Measurements from ENCODE around the gene ADAM15.

The ADAM15 gene

DNA sequence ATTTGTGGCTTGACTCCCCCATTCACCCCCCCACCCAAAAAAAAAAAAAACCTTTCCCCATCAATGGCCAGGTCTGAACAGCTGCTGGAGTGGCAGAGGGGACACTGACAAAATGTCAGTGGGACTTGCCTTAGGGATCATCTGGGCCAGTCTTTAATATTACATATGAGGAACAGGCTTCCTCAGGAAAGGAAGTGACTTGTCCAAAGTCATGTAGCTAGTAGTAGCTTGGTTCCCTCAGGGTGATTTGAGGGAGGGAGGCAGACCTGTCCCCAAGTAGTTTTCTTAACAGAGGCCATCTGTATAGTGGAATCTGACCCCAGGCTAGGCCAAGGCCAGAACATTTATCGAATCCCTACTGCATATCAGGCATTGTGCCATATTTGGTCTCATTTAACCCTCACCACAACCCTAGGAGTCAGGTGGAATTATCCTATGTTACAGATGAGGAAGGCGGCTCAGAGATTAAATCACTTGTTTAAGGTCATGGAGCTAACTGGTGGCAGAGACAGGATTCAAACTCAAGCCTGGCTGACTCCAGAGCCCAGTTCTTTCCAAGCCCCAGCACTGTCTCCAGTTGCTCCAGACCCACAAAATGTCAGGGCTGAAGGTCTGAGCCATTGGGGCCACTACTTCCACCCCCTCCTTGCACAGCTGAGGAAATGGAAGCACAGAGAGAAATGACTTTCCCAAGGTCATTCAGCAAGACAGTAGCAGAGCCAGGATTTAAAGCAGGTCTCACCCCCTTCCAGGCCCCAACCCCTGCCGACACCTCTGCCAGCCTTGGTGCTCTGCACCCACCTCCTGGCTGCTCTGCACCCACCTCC is 38.1 kb upstream of the ADAM15 start:
- no peak for DNase-seq

DNA sequence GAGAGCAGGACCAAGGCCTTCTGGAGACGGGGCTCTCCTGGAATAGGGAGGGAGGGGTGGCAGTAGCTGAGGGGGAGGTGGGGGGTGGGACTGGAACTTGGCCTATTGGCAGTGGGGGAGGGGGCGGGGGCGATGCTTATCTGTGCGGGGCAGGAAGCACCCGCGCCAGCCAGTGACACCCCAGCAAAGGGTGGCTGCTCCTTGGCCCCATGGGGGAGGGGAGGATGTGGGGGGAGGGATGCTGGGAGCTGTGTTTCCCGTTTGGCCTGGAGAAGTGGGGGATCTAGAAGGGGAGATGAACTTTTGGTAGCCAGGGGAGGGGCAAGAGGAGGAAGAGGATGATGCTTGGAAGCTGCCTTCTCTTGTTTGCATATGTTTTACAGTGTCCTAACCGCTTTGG is 37.5 kb upstream of the ADAM15 start:
- DNase-seq: no peak

DNA sequence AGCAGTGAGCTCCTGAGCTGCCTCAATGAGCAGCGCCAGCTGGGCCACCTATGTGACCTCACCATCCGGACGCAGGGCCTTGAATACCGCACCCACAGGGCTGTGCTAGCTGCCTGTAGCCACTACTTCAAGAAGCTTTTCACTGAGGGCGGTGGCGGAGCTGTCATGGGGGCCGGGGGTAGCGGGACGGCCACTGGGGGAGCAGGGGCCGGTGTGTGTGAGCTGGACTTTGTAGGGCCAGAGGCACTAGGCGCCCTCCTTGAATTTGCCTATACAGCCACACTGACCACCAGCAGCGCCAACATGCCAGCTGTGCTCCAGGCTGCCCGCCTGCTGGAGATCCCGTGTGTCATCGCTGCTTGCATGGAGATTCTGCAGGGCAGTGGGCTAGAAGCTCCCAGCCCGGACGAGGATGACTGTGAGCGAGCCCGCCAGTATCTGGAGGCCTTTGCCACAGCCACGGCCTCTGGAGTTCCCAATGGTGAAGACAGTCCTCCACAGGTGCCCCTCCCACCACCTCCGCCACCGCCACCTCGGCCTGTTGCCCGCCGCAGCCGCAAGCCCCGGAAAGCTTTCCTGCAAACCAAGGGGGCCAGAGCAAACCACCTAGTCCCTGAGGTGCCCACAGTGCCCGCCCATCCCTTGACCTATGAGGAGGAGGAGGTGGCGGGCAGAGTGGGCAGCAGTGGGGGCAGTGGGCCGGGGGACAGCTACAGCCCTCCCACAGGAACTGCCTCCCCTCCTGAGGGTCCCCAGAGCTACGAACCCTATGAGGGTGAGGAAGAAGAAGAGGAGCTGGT is 36.2 kb upstream of the ADAM15 start:
- DNase-seq: no peak

DNA sequence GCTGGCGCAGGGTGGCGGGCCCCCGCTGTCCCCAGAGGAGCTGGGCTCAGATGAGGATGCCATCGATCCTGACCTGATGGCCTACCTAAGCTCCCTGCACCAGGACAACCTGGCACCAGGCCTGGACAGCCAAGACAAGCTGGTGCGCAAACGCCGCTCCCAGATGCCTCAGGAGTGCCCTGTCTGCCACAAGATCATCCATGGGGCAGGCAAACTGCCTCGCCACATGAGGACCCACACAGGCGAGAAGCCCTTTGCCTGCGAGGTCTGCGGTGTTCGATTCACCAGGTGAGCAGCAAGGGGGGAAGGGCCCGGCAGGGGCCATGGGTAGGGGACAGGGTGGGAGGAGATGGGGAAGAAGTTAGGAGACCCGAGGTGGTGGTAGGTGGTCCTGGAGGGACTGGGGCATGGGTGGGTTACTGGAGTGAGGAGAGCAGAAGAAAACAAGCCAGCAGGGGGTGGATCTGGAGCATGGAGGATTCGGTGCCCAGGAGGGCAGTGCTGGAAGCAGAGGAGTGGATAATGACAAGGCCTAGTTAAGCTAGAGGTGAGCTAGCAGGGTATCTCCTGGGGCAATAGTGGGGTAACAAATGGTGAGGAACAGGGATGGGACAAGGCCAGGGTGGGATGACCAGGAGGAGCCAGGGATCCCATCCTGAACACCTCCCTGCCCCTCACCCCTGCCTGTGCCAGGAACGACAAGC is 35.4 kb upstream of the ADAM15 start:
- no peak for DNase-seq

DNA sequence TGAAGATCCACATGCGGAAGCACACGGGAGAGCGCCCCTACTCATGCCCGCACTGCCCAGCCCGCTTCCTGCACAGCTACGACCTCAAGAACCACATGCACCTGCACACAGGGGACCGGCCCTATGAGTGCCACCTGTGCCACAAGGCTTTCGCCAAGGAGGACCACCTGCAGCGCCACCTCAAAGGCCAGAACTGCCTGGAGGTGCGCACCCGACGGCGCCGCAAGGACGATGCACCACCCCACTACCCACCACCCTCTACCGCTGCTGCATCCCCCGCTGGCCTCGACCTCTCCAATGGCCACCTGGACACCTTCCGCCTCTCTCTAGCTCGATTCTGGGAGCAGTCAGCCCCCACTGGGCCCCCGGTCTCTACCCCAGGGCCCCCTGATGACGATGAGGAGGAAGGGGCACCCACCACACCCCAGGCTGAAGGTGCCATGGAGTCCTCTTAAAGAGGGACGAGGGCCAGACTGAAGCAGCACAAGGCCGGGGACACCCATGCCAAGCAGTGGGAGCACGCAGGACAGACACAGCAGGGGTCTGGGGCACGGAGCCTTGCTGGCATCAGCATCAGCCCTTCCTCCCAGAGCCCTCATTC is 34.8 kb upstream of the ADAM15 start:
- DNase-seq: no peak

DNA sequence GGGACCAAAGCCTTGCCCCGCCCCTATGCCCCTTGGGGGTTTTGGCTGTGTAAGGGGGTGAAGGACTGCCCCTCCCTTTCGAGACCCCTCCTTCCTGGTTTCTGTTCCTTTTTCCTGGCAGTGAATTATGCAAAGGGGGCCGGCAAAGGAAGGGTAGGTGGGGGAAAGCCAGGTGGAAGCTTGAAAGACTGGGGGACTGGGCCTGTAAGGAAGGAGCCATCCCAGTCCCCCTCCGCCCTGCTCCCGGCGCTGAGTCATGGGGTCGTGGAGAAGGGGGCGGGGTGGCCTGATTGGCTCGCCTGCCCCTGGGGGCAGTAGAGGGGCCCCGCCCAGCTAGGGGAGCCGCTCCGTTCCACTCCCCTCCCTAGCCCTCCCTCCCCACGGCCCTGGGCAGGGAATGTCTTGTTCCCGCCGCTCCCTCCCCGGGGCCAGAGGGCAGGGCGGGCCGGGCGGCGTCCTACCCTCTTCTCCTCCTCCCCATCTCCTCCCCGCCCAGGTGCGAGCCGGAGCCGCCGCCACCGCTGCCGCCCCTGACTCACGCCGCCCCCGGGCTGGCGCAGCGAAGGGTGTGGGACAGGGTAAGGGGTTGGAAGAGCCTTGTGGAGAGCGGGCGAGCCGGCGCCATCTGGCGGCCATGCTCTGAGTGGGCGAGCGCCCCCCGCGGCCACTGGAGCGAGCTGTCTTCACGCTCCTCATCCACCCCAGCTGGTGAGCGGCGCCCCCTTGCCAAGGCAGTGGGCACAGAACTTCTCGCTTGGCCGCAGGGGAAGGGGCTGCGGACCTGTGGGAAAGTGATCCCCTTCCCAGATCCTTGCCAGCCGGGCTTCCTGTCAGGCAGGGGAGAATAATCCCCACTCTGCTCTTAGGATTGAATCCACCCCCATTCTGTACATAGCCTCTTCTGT is 33.8 kb upstream of the ADAM15 start:
- no peak for DNase-seq

DNA sequence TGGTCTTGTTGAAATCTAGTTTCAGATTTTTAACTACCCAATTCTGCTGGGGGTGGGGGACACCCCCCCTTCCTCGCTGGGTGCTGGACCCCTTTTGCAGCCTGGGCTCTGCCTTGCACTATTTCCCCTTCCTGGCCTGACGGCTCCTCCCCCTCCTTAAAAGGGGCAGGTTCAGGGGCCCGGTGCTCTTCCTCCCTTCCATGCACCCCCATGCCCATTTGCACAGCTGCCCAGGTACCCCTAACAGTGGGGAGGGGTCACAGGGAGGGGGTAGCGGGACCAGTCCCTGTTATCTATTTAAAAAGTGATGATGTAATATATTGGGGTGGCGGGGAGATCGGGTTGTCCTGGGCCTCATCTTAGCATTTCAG is 33.2 kb upstream of the ADAM15 start:
- DNase-seq: no peak

DNA sequence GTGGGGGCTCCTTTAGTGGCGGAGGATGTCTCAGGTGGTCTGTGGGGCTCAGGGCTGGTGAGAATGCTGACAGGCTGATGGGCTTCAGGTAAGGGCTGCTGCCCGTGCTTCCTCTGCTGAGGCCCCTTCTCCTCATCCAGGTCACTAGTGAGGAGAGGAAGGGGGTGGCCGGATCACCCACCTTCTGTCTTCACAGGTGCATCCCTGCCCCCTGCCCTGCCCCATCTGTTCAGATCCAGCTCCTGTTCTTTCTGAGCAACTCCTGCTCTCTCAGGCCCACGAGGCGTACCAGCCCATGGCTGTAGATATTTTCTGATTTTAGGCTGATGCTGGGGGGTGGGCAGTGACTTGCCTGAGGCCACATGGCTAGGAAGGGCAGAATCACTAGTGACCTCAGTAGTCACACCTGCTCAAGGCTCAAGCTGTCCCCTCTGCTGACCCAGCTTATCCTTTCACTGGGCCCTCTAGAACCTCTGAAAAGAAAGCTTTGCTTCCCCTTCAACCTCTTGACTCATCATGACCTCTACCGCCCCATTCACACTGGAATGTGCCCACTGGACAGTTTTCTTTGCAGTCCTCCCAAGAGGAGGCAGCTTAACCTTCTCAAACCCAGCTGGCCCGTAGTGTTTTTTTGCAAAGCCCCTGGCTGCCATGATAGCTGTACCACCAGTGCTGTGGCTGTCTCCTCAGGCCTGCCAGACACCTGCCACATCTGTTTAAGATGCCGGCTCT is 32.3 kb upstream of the ADAM15 start:
- no peak for DNase-seq

DNA sequence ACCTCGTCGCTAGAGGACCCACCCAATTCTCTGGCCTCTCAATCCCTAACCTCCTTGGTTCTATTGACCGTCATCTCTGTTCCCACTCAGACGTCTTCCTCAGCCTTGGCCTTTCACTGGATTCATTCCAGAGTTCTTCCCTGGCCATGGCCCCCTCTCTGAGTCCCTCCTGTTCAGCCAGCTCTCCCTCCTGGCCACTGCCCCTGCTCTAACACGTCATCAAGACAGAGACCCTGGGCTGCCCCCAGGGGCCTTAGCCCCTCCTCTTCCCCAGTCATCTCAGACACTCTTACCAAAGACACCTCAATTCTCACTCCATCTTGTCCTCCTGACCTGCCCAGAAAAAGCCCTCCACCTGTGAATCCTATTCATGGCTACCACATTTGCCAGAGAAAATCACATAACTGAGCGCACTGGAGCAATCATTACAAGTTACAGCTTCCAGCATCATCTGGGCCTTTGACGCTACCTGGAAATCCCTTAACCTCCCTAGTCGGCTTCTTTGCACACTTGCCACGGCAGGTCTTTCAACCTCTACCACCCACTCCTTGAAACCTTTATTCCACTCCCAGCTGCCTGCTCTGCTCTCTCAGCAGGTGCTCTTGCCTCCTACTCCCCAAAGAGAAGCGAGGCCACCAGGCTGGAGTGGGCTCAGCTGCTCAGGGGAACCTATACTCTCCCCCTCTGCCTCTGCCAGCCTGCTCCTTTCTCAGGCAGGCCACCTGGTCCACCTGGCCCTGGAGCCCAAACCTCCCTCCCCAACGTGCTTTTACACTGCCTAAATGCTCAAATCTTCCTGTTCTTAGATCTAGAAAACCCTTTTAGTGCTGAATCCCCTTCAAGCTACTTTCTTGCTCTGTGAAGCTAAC is 31.5 kb upstream of the ADAM15 start:
- DNase-seq: no peak

DNA sequence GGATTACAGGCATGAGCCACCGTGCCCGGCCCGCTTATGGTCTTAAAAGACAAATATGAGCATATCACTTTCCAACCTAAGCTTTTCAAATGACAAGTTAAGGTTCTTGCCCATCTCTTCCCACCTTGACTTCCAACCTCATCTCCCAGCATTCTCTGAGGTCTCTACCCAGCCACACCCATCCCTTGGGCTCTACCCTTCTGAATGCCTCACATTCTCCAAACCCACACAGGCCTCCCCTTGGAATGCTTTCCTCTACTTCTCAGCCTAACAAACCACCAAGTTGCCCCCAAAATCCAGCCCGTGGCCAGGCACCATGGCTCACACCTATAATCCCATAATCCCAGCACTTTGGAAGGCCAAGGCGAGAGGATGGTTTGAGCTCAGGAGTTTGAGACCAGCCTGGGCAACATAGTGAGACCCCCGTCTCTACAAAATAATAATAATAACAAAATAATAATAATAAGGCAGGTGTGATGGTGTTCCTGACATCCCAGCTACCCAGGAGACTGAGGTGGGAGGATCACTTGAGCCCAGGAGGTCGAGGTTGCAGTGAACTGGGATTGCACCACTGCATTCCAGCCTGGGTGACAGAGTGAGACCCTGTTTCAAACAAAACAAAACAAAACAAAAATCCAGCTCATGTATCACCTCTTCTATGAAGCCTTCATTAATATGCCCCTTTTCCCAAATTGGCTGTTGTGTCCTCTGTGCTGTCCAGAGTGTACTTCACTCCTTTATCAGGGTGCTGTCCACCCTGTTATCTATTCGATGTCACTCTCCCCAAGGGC is 28.8 kb upstream of the ADAM15 start:
- no peak for DNase-seq

DNA sequence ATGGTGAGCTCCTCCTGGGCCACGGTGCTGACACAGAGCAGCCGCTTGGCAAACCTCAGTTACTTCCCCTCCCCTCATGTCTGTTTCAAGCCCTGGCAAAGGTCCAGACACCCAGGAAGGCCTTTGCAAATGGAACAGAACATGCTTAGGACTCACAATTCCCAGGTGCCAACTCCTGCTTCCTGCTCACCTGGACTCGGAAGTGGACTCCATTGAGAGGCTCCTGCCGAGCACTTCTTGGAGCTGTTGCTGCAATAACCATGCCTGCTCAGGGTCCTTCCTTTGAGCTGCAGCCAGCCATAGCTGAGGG is 28.2 kb upstream of the ADAM15 start:
- peak; percentile 46 for DNase-seq

DNA sequence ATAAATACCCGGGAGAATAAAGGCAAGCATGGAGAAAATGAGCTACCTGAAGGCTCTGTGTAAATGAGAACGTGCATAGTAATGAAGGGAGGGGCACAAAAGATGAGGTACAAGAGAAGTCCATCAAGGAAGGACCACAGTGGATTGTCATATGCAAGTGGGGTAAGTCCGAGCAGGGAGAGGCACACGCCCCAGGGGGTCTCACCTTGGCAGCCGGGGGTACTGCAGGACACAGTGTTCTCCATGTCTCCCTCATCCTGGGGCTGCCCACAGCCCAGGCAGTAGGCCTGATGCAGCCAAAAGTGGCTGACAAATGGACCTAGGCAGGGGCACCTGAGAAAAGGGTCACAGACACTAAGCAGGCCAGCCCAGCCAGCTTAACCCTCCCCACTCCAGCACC is 27.5 kb upstream of the ADAM15 start:
- DNase-seq: no peak

DNA sequence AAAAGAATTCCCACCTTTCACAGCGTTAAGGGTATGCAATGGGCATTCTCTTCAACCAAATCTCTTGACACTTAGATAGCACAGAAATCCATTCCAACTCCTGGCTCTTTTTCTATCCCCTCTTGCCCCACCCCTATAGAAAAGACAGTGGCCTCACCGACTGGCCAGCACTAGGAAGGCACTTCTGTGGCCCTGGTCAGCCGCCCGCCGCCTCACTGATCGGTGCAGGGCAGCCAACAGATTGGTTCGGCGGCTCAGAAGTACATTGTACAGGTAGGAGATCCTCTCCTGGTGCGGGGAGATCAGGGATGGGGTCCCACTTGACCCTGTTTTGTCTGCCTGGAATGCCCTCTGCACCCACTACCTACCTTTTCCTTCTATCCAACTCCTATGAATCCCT is 26.8 kb upstream of the ADAM15 start:
- no peak for DNase-seq

DNA sequence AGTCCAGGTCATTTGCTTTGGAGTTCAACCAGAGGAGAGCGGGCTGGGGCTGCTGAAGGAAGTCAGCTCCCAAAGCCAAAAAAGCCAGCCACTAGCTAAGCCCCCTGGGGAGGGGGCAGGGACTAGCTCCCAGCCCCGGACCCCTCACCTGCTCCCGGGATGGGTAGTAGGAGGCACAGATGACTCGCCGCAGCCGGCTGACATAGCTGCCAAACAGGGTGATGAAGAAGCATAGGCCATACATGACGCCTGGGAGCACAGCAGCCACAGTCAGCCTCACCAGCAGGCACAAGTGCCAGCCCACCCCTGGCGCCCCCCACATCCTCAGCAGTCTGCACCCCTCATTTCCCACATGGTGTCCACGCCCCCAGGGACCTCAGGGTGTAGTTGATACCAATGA is 25.0 kb upstream of the ADAM15 start:
- DNase-seq: no peak

DNA sequence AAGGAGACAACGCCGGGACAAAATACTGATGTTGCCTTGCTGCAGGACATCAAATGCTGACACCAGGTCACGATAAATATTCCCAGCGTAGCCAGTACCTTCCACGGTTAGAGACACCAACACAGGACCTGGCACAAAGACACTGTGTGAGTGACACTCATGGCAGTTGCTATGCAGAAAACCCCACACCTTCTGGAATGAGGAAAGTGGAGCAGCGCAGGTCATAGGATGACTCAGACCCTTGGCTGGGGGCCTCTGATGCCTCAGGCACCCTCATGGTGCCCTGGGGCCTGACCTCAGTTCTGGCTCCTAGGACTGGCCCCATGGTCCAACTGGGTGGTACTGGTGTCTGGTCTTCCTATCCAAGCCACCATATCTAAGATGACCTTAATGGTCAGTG is 24.5 kb upstream of the ADAM15 start:
- DNase-seq: no peak

DNA sequence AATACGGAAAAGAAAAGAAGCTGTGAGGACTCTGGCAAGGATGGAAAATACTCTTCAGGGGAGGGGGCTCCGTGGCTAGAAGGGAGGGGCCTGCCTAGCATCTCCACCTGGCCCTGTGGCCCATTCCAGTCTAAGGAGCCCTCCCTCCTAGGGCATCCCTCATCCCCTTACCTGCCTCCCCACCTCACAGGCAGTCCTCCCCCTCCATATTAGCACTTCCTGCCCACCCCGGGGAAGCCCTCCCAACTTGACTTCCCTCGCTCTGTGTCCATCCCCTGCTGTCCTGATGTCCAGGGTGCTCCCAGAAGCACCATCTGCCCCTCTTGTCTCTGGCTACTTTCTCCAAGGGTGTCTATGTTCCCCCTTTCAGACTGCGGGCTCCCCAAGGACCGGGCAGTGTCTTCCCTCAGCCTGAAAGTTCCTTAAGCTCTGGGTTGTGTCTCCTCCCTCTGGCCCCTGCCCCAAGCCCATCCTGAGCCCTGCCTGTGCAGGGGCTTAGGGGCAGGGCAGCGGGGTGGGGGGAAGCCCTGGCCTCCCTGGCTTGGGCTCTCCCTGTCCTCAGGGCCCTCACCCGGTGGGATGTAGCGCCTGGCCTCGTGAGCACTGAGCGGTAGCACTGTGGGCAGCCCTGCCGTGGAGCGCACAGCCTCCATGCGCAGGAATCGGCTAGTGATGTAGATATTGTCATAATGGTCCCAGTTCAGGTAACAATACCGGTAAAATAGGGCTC is 21.4 kb upstream of the ADAM15 start:
- DNase-seq: no peak

DNA sequence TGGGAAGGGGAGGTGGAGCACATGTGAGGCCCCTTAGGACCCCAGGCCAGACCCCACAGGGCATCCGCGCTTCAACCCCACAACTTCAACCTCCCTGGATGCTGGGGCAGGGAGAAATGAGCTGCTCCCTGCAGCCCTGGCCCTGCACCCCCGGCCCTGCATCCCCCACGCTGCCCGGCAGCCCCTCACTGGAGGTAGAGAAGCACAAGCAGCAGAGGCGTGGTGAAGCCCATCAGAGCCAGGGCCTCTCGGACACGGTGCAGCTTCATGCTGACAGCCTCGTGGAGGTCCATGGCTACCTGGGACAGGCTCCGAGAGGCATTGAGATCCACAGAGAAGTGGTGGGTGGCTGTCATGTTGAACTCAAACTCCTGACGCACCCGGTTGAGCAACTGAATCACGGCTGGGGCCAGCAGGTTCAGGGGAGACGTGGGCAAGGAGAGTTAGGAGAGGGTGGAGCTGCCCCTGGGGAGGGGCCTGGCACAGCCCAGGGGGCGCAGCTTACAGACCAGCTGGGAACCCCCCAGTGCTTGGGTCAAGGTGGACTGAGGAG is 20.8 kb upstream of the ADAM15 start:
- no peak for DNase-seq

DNA sequence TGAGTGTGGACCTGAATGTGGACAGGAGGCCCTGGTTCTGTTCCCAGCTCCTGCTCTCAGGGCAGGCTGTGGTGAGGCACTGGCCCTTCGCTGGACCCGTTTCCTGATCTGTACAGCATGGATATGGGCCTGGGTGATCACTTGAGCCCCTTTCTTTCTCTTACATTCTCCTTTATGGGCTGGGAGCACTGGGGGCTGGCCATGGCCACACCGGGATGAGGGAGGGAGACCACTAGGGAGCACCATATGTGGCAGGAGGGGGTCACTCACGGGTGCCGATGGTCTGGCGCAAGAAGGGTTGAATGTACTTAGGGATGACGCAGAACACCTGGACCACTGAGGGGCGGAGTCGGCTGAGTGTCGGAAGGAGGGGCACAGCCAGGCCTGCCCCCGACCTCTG is 20.2 kb upstream of the ADAM15 start:
- no peak for DNase-seq

DNA sequence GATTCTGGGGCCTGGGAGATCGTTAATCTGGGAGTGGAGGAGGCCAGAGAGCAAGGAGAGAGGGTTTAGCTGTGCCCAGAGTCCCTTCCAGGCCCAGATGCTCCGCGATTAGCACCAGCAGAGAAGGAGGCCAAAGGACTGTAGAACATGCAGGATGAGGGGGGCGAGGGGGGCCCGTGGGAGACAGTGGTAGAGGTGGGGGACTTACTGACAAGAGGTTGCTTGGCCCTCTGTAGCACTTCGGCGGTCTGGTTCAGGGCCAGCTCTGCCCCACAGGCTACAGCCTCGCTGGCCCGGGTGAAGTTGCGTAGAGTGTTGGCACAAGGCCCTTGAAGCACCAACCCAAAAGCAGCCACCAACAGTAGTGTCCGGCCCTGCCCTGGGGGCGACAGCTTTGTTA is 18.2 kb upstream of the ADAM15 start:
- DNase-seq: no peak
